Lower leg skin (tissue), 3 donors: ENCODE data around the gene INTS4.
"Not testable (repeated sequence)": the region's sequence is repeated elsewhere in the genome, so short reads cannot be mapped to it uniquely, and the experiment has no call there.

ENCODE experiments used
- CTCF ChIP-seq, 3 donors: fragments of 450-650 bp; IDR thresholded peaks; one replicate each; pipeline ENCODE4 v1.5.1; 2016; ENCODE audit warnings: antibody characterized with exemption in 3 of 3, mild to moderate bottlenecking in 3 of 3, moderate library complexity in 2 of 3
- POLR2A ChIP-seq, 2 donors: fragments of 450-650 bp; IDR thresholded peaks; one replicate each; pipeline ENCODE4 v1.6.1; 2016 to 2017; ENCODE audit warnings: antibody characterized with exemption in 2 of 2, mild to moderate bottlenecking in 1 of 2, moderate library complexity in 1 of 2

GRCh38 chr11:77910828-77911227, 83.6 kb downstream of the INTS4 start:
- TF ChIP-seq CTCF, POLR2A (IDR thresholded peaks at IDR 0.05): not testable (repeated sequence)
